K562 (cell line): ENCODE results near the gene CLDN5. TPM values are rescaled to one million over a fixed set of nuclear protein-coding genes. Genes with fewer than 3 reads are reported as not detected.

Source experiments
- ATAC-seq: fragments of 200-7000 bp; cut with Tn5 transposase; 3 replicates; pipeline ENCODE4 v1.9.1; 2020; ENCODE audit warnings: moderate library complexity
- BruUV-seq: library from RNA; stranded (reverse); fragments of 400-500 nt; replicated peaks from 2 replicates; lab custom pipeline; 2021; lab: Mats Ljungman, UMichigan
- CTCF ChIA-PET: fragments of 300-600 bp; formaldehyde crosslinking; extraction: SDS; loops from one replicate; lab custom pipeline; 2021; ENCODE audit warnings: low intra/inter-chr PET ratio; lab: Yijun Ruan, JAX
- POLR2A ChIA-PET: fragments of 300-600, 350-650 bp; sonication (Branson Sonifier 250); formaldehyde crosslinking; extraction: SDS; loops from one replicate; lab custom pipeline; 2021; ENCODE audit warnings: antibody characterized with exemption, inconsistent platforms; lab: Yijun Ruan, JAX
- DNase-seq, 4 experiments: peaks; one replicate each; pipeline versions ENCODE4 v3.0.0 to v3.0.0-alpha.2; 2011 to 2018; ENCODE audit warnings: low spot score in 3 of 4, mixed read lengths in 3 of 4; ENCODE audit errors: extremely low read depth in 1 of 4
- FAIRE-seq: peaks from 2 replicates; lab custom pipeline; 2011; peaks lifted over from hg19 to GRCh38; lab: Jason Lieb, UNC
- H2AFZ ChIP-seq: 2 replicates; pipeline ENCODE4 v1.6.0; 2011; ENCODE audit warnings: low read depth, low read length, control low read depth, inconsistent platforms
- H3K27ac ChIP-seq: fragments of 200-600 bp; 3 replicates; pipeline ENCODE4 v1.8.0; 2011; ENCODE audit warnings: low read depth, mild to moderate bottlenecking, control low read depth, inconsistent platforms, low read length, moderate library complexity, mixed read lengths; ENCODE audit errors: extremely low read depth
- H3K27me3 ChIP-seq, 2 experiments: fragments of 300-600 bp in 1 of 2; 2 replicates in 1 of 2; 3 replicates in 1 of 2; pipeline versions ENCODE4 v1.6.0 to v1.8.0; 2011; ENCODE audit warnings: inconsistent platforms in 2 of 2, low read length in 2 of 2, mild to moderate bottlenecking in 1 of 2, mixed read lengths in 1 of 2, moderate library complexity in 1 of 2; ENCODE audit not compliant: control insufficient read depth in 2 of 2, insufficient read depth in 2 of 2
- H3K36me3 ChIP-seq: fragments of 300-600 bp; 3 replicates; pipeline ENCODE4 v1.8.0; 2011; ENCODE audit warnings: mild to moderate bottlenecking, low read length, inconsistent platforms; ENCODE audit not compliant: control insufficient read depth, insufficient read depth
- H3K4me1 ChIP-seq, 2 experiments: fragments of 200-600 bp in 1 of 2; replicated peaks in 1 of 2; 2 replicates in 1 of 2; 3 replicates in 1 of 2; pipeline versions ENCODE4 v1.5.1 to v1.8.0; 2011; ENCODE audit warnings: inconsistent platforms in 2 of 2, low read length in 2 of 2, mild to moderate bottlenecking in 1 of 2, mixed read lengths in 1 of 2, moderate library complexity in 1 of 2; ENCODE audit not compliant: control insufficient read depth in 2 of 2, insufficient read depth in 2 of 2
- H3K4me2 ChIP-seq: 2 replicates; pipeline ENCODE4 v1.6.1; 2011; ENCODE audit warnings: low read length, control low read depth, inconsistent platforms, mixed read lengths; ENCODE audit not compliant: insufficient read depth
- H3K4me3 ChIP-seq: fragments of 200-600 bp; sonication (generic), shearing (Covaris generic); 2 replicates; pipeline ENCODE4 v1.5.1; 2016; ENCODE audit warnings: control low read depth, inconsistent platforms
- H3K79me2 ChIP-seq: fragments of 200-600 bp; 3 replicates; pipeline ENCODE4 v1.8.0; 2011; ENCODE audit warnings: low read length, inconsistent platforms; ENCODE audit not compliant: control insufficient read depth, insufficient read depth
- H3K9ac ChIP-seq, 2 experiments: 2 replicates each; pipeline versions ENCODE4 v1.6.0 to v1.6.1; 2011; ENCODE audit warnings: low read depth in 2 of 2, low read length in 2 of 2, control low read depth in 1 of 2, inconsistent platforms in 1 of 2, mild to moderate bottlenecking in 1 of 2, mixed read lengths in 1 of 2; ENCODE audit not compliant: insufficient read depth in 1 of 2
- H3K9me1 ChIP-seq: one replicate; pipeline ENCODE4 v1.6.0; 2011; ENCODE audit warnings: inconsistent platforms, mild to moderate bottlenecking, low read length, moderate library complexity; ENCODE audit not compliant: control insufficient read depth, insufficient read depth
- H3K9me3 ChIP-seq: replicated peaks from 2 replicates; pipeline ENCODE4 v1.5.1; 2011; ENCODE audit warnings: low read depth, low read length, inconsistent platforms; ENCODE audit not compliant: control insufficient read depth, insufficient read depth
- H4K20me1 ChIP-seq: replicated peaks from 2 replicates; pipeline ENCODE4 v1.6.1; 2011; ENCODE audit warnings: low read length, inconsistent platforms, mixed read lengths; ENCODE audit not compliant: control insufficient read depth, insufficient read depth
- ADNP ChIP-seq: fragments of 200-800 bp; sonication (Bioruptor generic); IDR thresholded peaks from 2 replicates; pipeline ENCODE4 v1.6.1; 2016; ENCODE audit warnings: missing genetic modification characterization, missing compliant biosample characterization
- CREM ChIP-seq: IDR thresholded peaks from 2 replicates; pipeline ENCODE4 v1.6.1; 2014; ENCODE audit warnings: antibody characterized with exemption, low read depth
- KLF16 ChIP-seq: IDR thresholded peaks from 2 replicates; pipeline ENCODE4 v1.6.1; 2016; ENCODE audit warnings: antibody characterized with exemption
- MBD2 ChIP-seq: sonication (generic); IDR thresholded peaks from 2 replicates; pipeline ENCODE4 v1.6.1; 2016; ENCODE audit warnings: low read depth, borderline replicate concordance
- ZBTB11 ChIP-seq, 3 experiments: fragments of 200-800 bp in 1 of 3; fragments of 250-450 bp in 1 of 3; fragments of 450-650 bp in 1 of 3; sonication (Bioruptor Pico) in 1 of 3; sonication (Bioruptor generic) in 1 of 3; formaldehyde crosslinking in 1 of 3; IDR thresholded peaks; 2 replicates each; pipeline versions ENCODE4 v1.6.1 to v1.8.0; 2016 to 2022; ENCODE audit warnings: mild to moderate bottlenecking in 2 of 3, missing genetic modification characterization in 2 of 3, missing compliant biosample characterization in 1 of 3, moderate library complexity in 1 of 3
- ZNF140 ChIP-seq: fragments of 250-450 bp; sonication (Bioruptor Pico); IDR thresholded peaks from 2 replicates; pipeline ENCODE4 v1.8.0; 2021; ENCODE audit warnings: moderate library complexity, mild to moderate bottlenecking, inconsistent platforms
- ZNF175 ChIP-seq: fragments of 200-800 bp; sonication (Bioruptor generic); IDR thresholded peaks from 2 replicates; pipeline ENCODE4 v1.6.1; 2016; ENCODE audit warnings: low read depth, mild to moderate bottlenecking, missing genetic modification characterization, missing compliant biosample characterization
- ZNF282 ChIP-seq: sonication (generic); formaldehyde crosslinking; IDR thresholded peaks from 2 replicates; pipeline ENCODE4 v1.8.1; 2023; ENCODE audit warnings: missing genetic modification reagents
- ZNF431 ChIP-seq: sonication (generic); formaldehyde crosslinking; IDR thresholded peaks from 2 replicates; pipeline ENCODE4 v1.8.0; 2022; ENCODE audit warnings: mild to moderate bottlenecking, missing genetic modification reagents
- WGBS: fragments of 100-300 bp; shearing (Covaris generic); methylation state at CpG from one replicate; pipeline ENCODE4 v1.1.6; 2016; ENCODE audit warnings: low coverage, mixed read lengths; ENCODE audit not compliant: insufficient coverage; ENCODE audit errors: missing lambda C conversion rate; 5-methylcytosine and 5-hydroxymethylcytosine counted together
- in situ Hi-C: fragments of 300-500 bp; cut with MboI; formaldehyde crosslinking; loops from 4 replicates; pipeline ENCODE4 v1.15.0; 2018; ENCODE audit warnings: inconsistent platforms, mixed read lengths
- intact Hi-C: fragments of 100-400 bp; cut with micrococcal nuclease; formaldehyde crosslinking; loops from 2 replicates; pipeline ENCODE4 v1.14.2; 2022
- polyA plus RNA-seq, 8 experiments: library from polyadenylated mRNA; depleted of rRNA in 4 of 8; stranded (reverse) in 5 of 8; unstranded in 3 of 8; fragments of >200 nt; fragmentation: Nextera tagmentation in 2 of 8; fragmentation: Illumina TruSeq in 1 of 8; extraction: Ambion mirVana in 2 of 8; extraction: Trizol in 1 of 8; gene quantifications; 2 replicates each; pipeline versions ENCODE4 v1.2.1 to v1.2.3, GENCODE V29; 2011 to 2014; ENCODE audit warnings: inconsistent platforms in 1 of 8, missing spikeins in 1 of 8
- total RNA-seq, 7 experiments: library from RNA; depleted of rRNA in 6 of 7; stranded (reverse); fragments of >200 nt in 6 of 7; fragmentation: Illumina TruSeq in 2 of 7; extraction: Trizol in 2 of 7; gene quantifications; 2 replicates each; pipeline versions ENCODE4 v1.2.1 to v1.2.3, GENCODE V29; 2011 to 2021; ENCODE audit warnings: low replicate concordance in 1 of 7
- TF ChIP-seq, protein P1 (sequence below): fragments of 250-450 bp; sonication (Bioruptor Pico); IDR thresholded peaks from 2 replicates; pipeline ENCODE4 v1.8.0; 2022; ENCODE audit warnings: inconsistent platforms
- TF ChIP-seq, protein P2 (sequence below): sonication (generic); formaldehyde crosslinking; IDR thresholded peaks from 2 replicates; pipeline ENCODE4 v1.8.0; 2022; ENCODE audit warnings: mild to moderate bottlenecking, low read depth, missing genetic modification reagents
- TF ChIP-seq, protein P3 (sequence below): fragments of 450-650 bp; formaldehyde crosslinking; IDR thresholded peaks from 2 replicates; pipeline ENCODE4 v1.4.0; 2020; ENCODE audit warnings: mild to moderate bottlenecking, moderate library complexity

The CLDN5 gene
- total and polyA plus RNA-seq, 9 of the 15 experiments (the other 6 are each of a cell fraction or from before 2014, with no cell fraction given), result 0.20 TPM; not detected in 8

DNA sequence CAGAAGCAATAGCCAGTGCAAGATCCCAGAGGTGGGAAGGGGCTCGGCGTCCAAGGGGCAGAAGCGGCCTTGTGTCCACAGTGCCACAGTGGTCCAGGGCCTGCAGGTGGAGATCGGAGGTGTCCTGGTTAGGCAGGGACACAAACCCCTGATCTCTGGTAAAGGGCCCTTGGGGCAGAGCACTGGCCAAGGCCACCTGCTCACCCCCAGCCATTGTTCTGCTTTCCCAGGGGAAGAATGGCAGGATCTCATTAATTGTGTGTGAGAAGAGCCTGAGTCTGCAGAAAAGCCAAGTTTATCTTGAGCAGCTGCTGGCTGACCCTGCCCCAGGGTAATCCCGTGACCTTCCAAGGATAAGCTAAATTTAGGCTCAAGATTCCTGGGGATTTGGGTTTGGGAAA, 3.1 kb upstream of the CLDN5 start:
- H3K9me1 ChIP-seq, result no peaks in the 10 kb centered on the region
- peaks cover 41 to 57% of the 10 kb centered on the region in 2 experiments for H3K27me3 ChIP-seq
- peak overlapping the region in 1 of 2 experiments; percentile 61; a peak in 2 of 4 replicates for H3K9ac ChIP-seq
- DNase-seq (peak in 1 of 4 experiments; percentile 33), FAIRE-seq (peak; percentile 55), ATAC-seq (no peak)
- no peak overlapping the region for H3K4me3 ChIP-seq
- H3K4me2 ChIP-seq, result no peak overlapping the region
- in situ Hi-C loops, result no loop called here
- H3K79me2 ChIP-seq, result no peaks in the 10 kb centered on the region
- H3K9me3 ChIP-seq, result no peaks in the 10 kb centered on the region
- peaks cover 17% of the 10 kb centered on the region for H4K20me1 ChIP-seq
- 35% methylated on average over 5 of the region's 5 CpGs for WGBS
- H3K36me3 ChIP-seq, result peaks cover 4% of the 10 kb centered on the region; the same call in 1 of the 3 replicates
- no peak overlapping the region for H3K27ac ChIP-seq
- POLR2A ChIA-PET, result interaction anchor here (0.7 to 2.4 kb wide), 6 partner anchors 9 to 104 kb away, joined by 3 to 17 read pairs (median 4); no protein-coding TSS in a partner anchor
- H2AFZ ChIP-seq, result no peak overlapping the region
- CTCF ChIA-PET, result no interaction called here
- peaks cover 0 to 41% of the 10 kb centered on the region in 2 experiments; a peak in 3 of 5 replicates for H3K4me1 ChIP-seq
- intact Hi-C loops, result no loop called here
- BruUV-seq, result no TSS peak
- TF ChIP-seq MBD2 (no peak), ZNF431 (CRISPR knock-in tag) (no peak), KLF16 (no peak), CREM (no peak), ZNF282 (CRISPR knock-in tag) (no peak), ZNF140 (no peak), ZNF175 (CRISPR knock-in tag) (no peak), ZBTB11 (CRISPR knock-in tag; IDR thresholded peaks at IDR 0.05) (no peak), ADNP (tag) (no peak)
- TF ChIP-seq, protein P1, sequence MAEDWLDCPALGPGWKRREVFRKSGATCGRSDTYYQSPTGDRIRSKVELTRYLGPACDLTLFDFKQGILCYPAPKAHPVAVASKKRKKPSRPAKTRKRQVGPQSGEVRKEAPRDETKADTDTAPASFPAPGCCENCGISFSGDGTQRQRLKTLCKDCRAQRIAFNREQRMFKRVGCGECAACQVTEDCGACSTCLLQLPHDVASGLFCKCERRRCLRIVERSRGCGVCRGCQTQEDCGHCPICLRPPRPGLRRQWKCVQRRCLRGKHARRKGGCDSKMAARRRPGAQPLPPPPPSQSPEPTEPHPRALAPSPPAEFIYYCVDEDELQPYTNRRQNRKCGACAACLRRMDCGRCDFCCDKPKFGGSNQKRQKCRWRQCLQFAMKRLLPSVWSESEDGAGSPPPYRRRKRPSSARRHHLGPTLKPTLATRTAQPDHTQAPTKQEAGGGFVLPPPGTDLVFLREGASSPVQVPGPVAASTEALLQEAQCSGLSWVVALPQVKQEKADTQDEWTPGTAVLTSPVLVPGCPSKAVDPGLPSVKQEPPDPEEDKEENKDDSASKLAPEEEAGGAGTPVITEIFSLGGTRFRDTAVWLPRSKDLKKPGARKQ, result no peak
- TF ChIP-seq, protein P2, sequence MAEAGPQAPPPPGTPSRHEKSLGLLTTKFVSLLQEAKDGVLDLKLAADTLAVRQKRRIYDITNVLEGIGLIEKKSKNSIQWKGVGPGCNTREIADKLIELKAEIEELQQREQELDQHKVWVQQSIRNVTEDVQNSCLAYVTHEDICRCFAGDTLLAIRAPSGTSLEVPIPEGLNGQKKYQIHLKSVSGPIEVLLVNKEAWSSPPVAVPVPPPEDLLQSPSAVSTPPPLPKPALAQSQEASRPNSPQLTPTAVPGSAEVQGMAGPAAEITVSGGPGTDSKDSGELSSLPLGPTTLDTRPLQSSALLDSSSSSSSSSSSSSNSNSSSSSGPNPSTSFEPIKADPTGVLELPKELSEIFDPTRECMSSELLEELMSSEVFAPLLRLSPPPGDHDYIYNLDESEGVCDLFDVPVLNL (CRISPR knock-in tag), result peak; percentile 33; the same call in 1 of the 2 replicates
- TF ChIP-seq, protein P3, sequence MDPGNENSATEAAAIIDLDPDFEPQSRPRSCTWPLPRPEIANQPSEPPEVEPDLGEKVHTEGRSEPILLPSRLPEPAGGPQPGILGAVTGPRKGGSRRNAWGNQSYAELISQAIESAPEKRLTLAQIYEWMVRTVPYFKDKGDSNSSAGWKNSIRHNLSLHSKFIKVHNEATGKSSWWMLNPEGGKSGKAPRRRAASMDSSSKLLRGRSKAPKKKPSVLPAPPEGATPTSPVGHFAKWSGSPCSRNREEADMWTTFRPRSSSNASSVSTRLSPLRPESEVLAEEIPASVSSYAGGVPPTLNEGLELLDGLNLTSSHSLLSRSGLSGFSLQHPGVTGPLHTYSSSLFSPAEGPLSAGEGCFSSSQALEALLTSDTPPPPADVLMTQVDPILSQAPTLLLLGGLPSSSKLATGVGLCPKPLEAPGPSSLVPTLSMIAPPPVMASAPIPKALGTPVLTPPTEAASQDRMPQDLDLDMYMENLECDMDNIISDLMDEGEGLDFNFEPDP (CRISPR knock-in tag), result no peak
